NCI-H2227 (cell line): ENCODE data around the gene STK4.

Experiments used
- DNase-seq: peaks from one replicate; lab custom pipeline; 2025; ENCODE audit not compliant: unreplicated experiment; lab: John Stamatoyannopoulos, UW

STK4 gene

GRCh38 chr20:45082468-45082867, 116.2 kb downstream of the STK4 start:
- DNase-seq, result no peak

- no peak for DNase-seq
Observed at GRCh38 chr20:45083127-45083526, 116.8 kb downstream of the STK4 start.

- DNase-seq, result no peak
Observed at GRCh38 chr20:45085289-45085688, 119.0 kb downstream of the STK4 start.

- no peak for DNase-seq
Observed at GRCh38 chr20:45085867-45086266, 119.6 kb downstream of the STK4 start.

GRCh38 chr20:45087097-45087790, 120.9 kb downstream of the STK4 start:
- no peak for DNase-seq

- no peak for DNase-seq
Observed at GRCh38 chr20:45087814-45088213, 121.5 kb downstream of the STK4 start.

GRCh38 chr20:45088247-45088646, 121.9 kb downstream of the STK4 start:
- no peak for DNase-seq

GRCh38 chr20:45090481-45090880, 124.2 kb downstream of the STK4 start:
- no peak for DNase-seq

GRCh38 chr20:45091366-45091765, 125.1 kb downstream of the STK4 start:
- DNase-seq, result no peak

GRCh38 chr20:45092898-45093297, 126.6 kb downstream of the STK4 start:
- no peak for DNase-seq

GRCh38 chr20:45094201-45094600, 127.9 kb downstream of the STK4 start:
- no peak for DNase-seq

- DNase-seq, result no peak
Observed at GRCh38 chr20:45094864-45095574, 128.7 kb downstream of the STK4 start.

GRCh38 chr20:45095805-45096238, 129.5 kb downstream of the STK4 start:
- peak; percentile 24 for DNase-seq

- peak; percentile 12 for DNase-seq
Observed at GRCh38 chr20:45096781-45097180, 130.5 kb downstream of the STK4 start.

GRCh38 chr20:45097485-45098102, 131.3 kb downstream of the STK4 start:
- no peak for DNase-seq

GRCh38 chr20:45098103-45098773, 131.9 kb downstream of the STK4 start:
- DNase-seq, result no peak

- peak; percentile 69 for DNase-seq
Observed at GRCh38 chr20:45100563-45101245, 134.4 kb downstream of the STK4 start, which contains the start of gene KCNS1. Gene KCNS1 (minus strand): TSS chr20:45101127. CDS start chr20:45099236, 1,891 bp downstream.

- DNase-seq, result no peak
Observed at GRCh38 chr20:45101333-45101850, 135.1 kb downstream of the STK4 start.

- DNase-seq, result no peak
Observed at GRCh38 chr20:45103072-45103471, 136.8 kb downstream of the STK4 start.

GRCh38 chr20:45104786-45105185, 138.5 kb downstream of the STK4 start:
- DNase-seq, result no peak

- DNase-seq, result no peak
Observed at GRCh38 chr20:45105317-45105716, 139.0 kb downstream of the STK4 start.
